ENCODE results near the gene CEBPA.

The CEBPA gene

GRCh38 chr19:33335446-33335845 lies 33.1 kb upstream of the CEBPA start:
- Histone ChIP-seq H3K4me1 (ENCODE audit: low read length) (no peaks in the 10 kb centered on the region), H3K27me3 (replicated peaks; ENCODE audit: insufficient read depth, low read length) (peaks cover 18% of the 10 kb centered on the region), H3K36me3 (replicated peaks; ENCODE audit: insufficient read depth, low read length) (no peaks in the 10 kb centered on the region), H3K9me3 (replicated peaks; ENCODE audit: insufficient read depth, low read length) (no peaks in the 10 kb centered on the region), H3K79me2 (ENCODE audit: low read length) (no peaks in the 10 kb centered on the region), H3F3A (ENCODE audit: insufficient read depth, low read length) (no peaks in the 10 kb centered on the region), H3K4me3 (ENCODE audit: low read length) (no peak overlapping the region), H2AFZ (ENCODE audit: low read length) (no peak overlapping the region), H3K4me2 (ENCODE audit: low read depth, low read length) (no peak overlapping the region), H3K9me2 (replicated peaks; ENCODE audit: insufficient read depth, low read length) (no peaks in the 10 kb centered on the region), H4K20me1 (ENCODE audit: insufficient read depth, low read length) (no peaks in the 10 kb centered on the region), H3K9ac (ENCODE audit: low read length) (no peak overlapping the region), H3K27ac (ENCODE audit: low read length) (no peak overlapping the region)
- DNase-seq = no peak
- TF ChIP-seq EZH2 (optimal IDR thresholded peaks at IDR 0.05; ENCODE audit: low read depth, low read length) = no peak
- TF ChIP-seq EZH2phosphoT487 (IDR thresholded peaks at IDR 0.05; ENCODE audit: low read length) = no peak
- TF ChIP-seq, protein P1, sequence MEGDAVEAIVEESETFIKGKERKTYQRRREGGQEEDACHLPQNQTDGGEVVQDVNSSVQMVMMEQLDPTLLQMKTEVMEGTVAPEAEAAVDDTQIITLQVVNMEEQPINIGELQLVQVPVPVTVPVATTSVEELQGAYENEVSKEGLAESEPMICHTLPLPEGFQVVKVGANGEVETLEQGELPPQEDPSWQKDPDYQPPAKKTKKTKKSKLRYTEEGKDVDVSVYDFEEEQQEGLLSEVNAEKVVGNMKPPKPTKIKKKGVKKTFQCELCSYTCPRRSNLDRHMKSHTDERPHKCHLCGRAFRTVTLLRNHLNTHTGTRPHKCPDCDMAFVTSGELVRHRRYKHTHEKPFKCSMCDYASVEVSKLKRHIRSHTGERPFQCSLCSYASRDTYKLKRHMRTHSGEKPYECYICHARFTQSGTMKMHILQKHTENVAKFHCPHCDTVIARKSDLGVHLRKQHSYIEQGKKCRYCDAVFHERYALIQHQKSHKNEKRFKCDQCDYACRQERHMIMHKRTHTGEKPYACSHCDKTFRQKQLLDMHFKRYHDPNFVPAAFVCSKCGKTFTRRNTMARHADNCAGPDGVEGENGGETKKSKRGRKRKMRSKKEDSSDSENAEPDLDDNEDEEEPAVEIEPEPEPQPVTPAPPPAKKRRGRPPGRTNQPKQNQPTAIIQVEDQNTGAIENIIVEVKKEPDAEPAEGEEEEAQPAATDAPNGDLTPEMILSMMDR (IDR thresholded peaks at IDR 0.05; ENCODE audit: low read length) = no peak

DNA sequence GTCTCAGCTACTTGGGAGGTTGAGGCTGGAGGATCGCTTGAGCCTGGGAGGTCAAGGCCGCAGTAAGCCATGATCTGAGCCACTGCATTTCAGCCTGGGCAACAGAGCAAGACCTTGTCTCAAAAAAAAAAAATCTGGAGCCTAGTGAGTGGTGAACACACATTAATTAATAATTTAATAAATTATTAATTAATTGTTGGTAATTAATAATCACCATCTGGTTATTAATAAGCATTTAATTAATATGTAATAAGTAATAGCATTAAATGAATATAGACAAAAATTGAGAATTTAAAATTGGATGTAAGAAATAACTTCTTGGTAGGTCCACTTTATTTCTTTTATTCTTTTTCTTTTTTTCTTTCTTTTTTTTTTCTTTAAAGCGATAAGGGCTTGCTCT lies 31.9 kb upstream of the CEBPA start:
- no peaks in the 10 kb centered on the region for H3F3A ChIP-seq (ENCODE audit: insufficient read depth, low read length)
- no peak overlapping the region for H3K4me2 ChIP-seq (ENCODE audit: low read depth, low read length)
- DNase-seq = no peak
- TF ChIP-seq EZH2phosphoT487 (IDR thresholded peaks at IDR 0.05; ENCODE audit: low read length) (no peak), EZH2 (optimal IDR thresholded peaks at IDR 0.05; ENCODE audit: low read depth, low read length) (no peak)
- TF ChIP-seq, protein P1 (IDR thresholded peaks at IDR 0.05; ENCODE audit: low read length) = no peak
- H2AFZ ChIP-seq (ENCODE audit: low read length) = no peak overlapping the region
- peaks cover 13% of the 10 kb centered on the region for H3K27me3 ChIP-seq (replicated peaks; ENCODE audit: insufficient read depth, low read length)
- H3K9me2 ChIP-seq (replicated peaks; ENCODE audit: insufficient read depth, low read length) = no peaks in the 10 kb centered on the region
- H3K4me3 ChIP-seq (ENCODE audit: low read length) = no peak overlapping the region
- H3K27ac ChIP-seq (ENCODE audit: low read length) = no peak overlapping the region
- no peaks in the 10 kb centered on the region for H3K4me1 ChIP-seq (ENCODE audit: low read length)
- H3K36me3 ChIP-seq (replicated peaks; ENCODE audit: insufficient read depth, low read length) = no peaks in the 10 kb centered on the region
- no peaks in the 10 kb centered on the region for H4K20me1 ChIP-seq (ENCODE audit: insufficient read depth, low read length)
- no peaks in the 10 kb centered on the region for H3K9me3 ChIP-seq (replicated peaks; ENCODE audit: insufficient read depth, low read length)
- no peaks in the 10 kb centered on the region for H3K79me2 ChIP-seq (ENCODE audit: low read length)
- no peak overlapping the region for H3K9ac ChIP-seq (ENCODE audit: low read length)

GRCh38 chr19:33333642-33334041 lies 31.3 kb upstream of the CEBPA start:
- H3K27me3 ChIP-seq (replicated peaks; ENCODE audit: insufficient read depth, low read length) = peaks cover 6% of the 10 kb centered on the region
- no peak for DNase-seq

More at GRCh38 chr19:33333642-33334041, 31.3 kb upstream of the CEBPA start:
- Histone ChIP-seq H3K9me3 (replicated peaks; ENCODE audit: insufficient read depth, low read length) (no peaks in the 10 kb centered on the region), H3F3A (ENCODE audit: insufficient read depth, low read length) (no peaks in the 10 kb centered on the region), H3K4me3 (ENCODE audit: low read length) (no peak overlapping the region), H4K20me1 (ENCODE audit: insufficient read depth, low read length) (no peaks in the 10 kb centered on the region), H2AFZ (ENCODE audit: low read length) (no peak overlapping the region), H3K4me1 (ENCODE audit: low read length) (no peaks in the 10 kb centered on the region), H3K4me2 (ENCODE audit: low read depth, low read length) (no peak overlapping the region), H3K9me2 (replicated peaks; ENCODE audit: insufficient read depth, low read length) (no peaks in the 10 kb centered on the region), H3K36me3 (replicated peaks; ENCODE audit: insufficient read depth, low read length) (no peaks in the 10 kb centered on the region), H3K9ac (ENCODE audit: low read length) (no peak overlapping the region), H3K79me2 (ENCODE audit: low read length) (no peaks in the 10 kb centered on the region), H3K27ac (ENCODE audit: low read length) (no peak overlapping the region)
- TF ChIP-seq EZH2phosphoT487 (IDR thresholded peaks at IDR 0.05; ENCODE audit: low read length) = no peak
- TF ChIP-seq, protein P1 (IDR thresholded peaks at IDR 0.05; ENCODE audit: low read length) = no peak
- no peak for TF ChIP-seq EZH2 (optimal IDR thresholded peaks at IDR 0.05; ENCODE audit: low read depth, low read length)
